Upper lobe of left lung (tissue), 6 donors: ENCODE results near the gene SARS1. TPM values are rescaled to one million over a fixed set of nuclear protein-coding genes. Genes with fewer than 3 reads are reported as not detected.
A peak's percentile ranks its signal among the peaks of the same experiment; 100 is the strongest.

Source experiments
- ATAC-seq, 2 donors: fragments of 200-7000 bp; cut with Tn5 transposase; one replicate each; pipeline ENCODE4 v1.9.1; 2022; ENCODE audit warnings: mild to moderate bottlenecking in 2 of 2, moderate library complexity in 2 of 2; ENCODE audit not compliant: low FRiP score in 2 of 2
- DNase-seq, 2 donors: peaks; one replicate each; pipeline ENCODE4 v3.0.0-alpha.2; 2019 to 2020
- H3K27ac ChIP-seq, 4 donors: fragments of 200-600 bp; sonication (generic); one replicate each; pipeline ENCODE4 v1.5.1; 2016 to 2019
- H3K27me3 ChIP-seq, 4 donors: fragments of 200-600 bp; sonication (generic); one replicate each; pipeline ENCODE4 v1.5.1; 2017 to 2019
- H3K36me3 ChIP-seq, 4 donors: fragments of 200-600 bp; sonication (generic); one replicate each; pipeline ENCODE4 v1.5.1; 2016 to 2019
- H3K4me1 ChIP-seq, 4 donors: fragments of 200-600 bp; sonication (generic); one replicate each; pipeline ENCODE4 v1.5.1; 2018 to 2019
- H3K4me3 ChIP-seq, 4 donors: fragments of 200-600 bp; sonication (generic); one replicate each; pipeline ENCODE4 v1.5.1; 2017 to 2019; ENCODE audit warnings: mild to moderate bottlenecking in 2 of 4, moderate library complexity in 1 of 4
- H3K9me3 ChIP-seq, 4 donors: fragments of 200-600 bp; sonication (generic); one replicate each; pipeline ENCODE4 v1.5.1; 2018 to 2019
- CTCF ChIP-seq, 6 experiments: fragments of 450-650 bp in 4 of 6; fragments of 200-600 bp in 2 of 6; sonication (generic) in 2 of 6; IDR thresholded peaks; one replicate each; pipeline ENCODE4 v1.5.1; 2016 to 2019; ENCODE audit warnings: antibody characterized with exemption in 6 of 6
- EP300 ChIP-seq, 4 donors: sonication (generic); formaldehyde crosslinking; IDR thresholded peaks; one replicate each; pipeline ENCODE4 v1.5.1; 2017; ENCODE audit warnings: antibody characterized with exemption in 4 of 4, control low read depth in 2 of 4
- POLR2A ChIP-seq, 4 donors: fragments of 450-650 bp; IDR thresholded peaks; one replicate each; pipeline ENCODE4 v1.5.1; 2016 to 2017; ENCODE audit warnings: antibody characterized with exemption in 4 of 4, mild to moderate bottlenecking in 2 of 4
- POLR2AphosphoS5 ChIP-seq, 2 donors: sonication (generic); formaldehyde crosslinking; IDR thresholded peaks; one replicate each; pipeline ENCODE4 v1.5.1; 2017; ENCODE audit warnings: antibody characterized with exemption in 2 of 2
- WGBS, 2 donors: methylation state at CpG; one replicate each; pipeline ENCODE4 v1.1.5; 2017 to 2018; 5-methylcytosine and 5-hydroxymethylcytosine counted together
- total RNA-seq, 6 donors: library from RNA; depleted of rRNA in 4 of 6; stranded (reverse); fragments of >200 nt in 4 of 6; gene quantifications; one replicate each; pipeline versions ENCODE4 v1.1.0 to v1.2.1, GENCODE V29; 2016 to 2021
- donor health status: DM: no; HTN: no; CAD: no; lungs with moderate emphysema.
- donor health status: DM: no; HTN: yes; CAD: no; lungs with severe emphysema.

The SARS1 gene
- total RNA-seq, 6 donors from 2014 or later: 126 to 212 (median 160) TPM

GRCh38 chr1:109256085-109256484, 42.4 kb downstream of the SARS1 start:
- H3K4me1 ChIP-seq: peaks cover 9 to 20% (median 16%) of the 10 kb centered on the region in 4 donors
- H3K9me3 ChIP-seq: no peaks in the 10 kb centered on the region
- DNase-seq (no peak), ATAC-seq (no peak)
- no peak overlapping the region for H3K4me3 ChIP-seq
- TF ChIP-seq CTCF (IDR thresholded peaks at IDR 0.05) (no peak), EP300 (IDR thresholded peaks at IDR 0.05) (no peak), POLR2A (IDR thresholded peaks at IDR 0.05) (no peak), POLR2AphosphoS5 (IDR thresholded peaks at IDR 0.05) (no peak)
- 86 to 95% methylated on average over 7 of the region's 7 CpGs for WGBS, 2 donors
- H3K27ac ChIP-seq: no peak overlapping the region
- no peaks in the 10 kb centered on the region for H3K27me3 ChIP-seq
- no peaks in the 10 kb centered on the region for H3K36me3 ChIP-seq

GRCh38 chr1:109256971-109257681, 43.4 kb downstream of the SARS1 start:
- ATAC-seq (no peak), DNase-seq (no peak)
- Histone ChIP-seq H3K27me3 (no peaks in the 10 kb centered on the region), H3K36me3 (no peaks in the 10 kb centered on the region), H3K27ac (no peak overlapping the region), H3K4me3 (no peak overlapping the region), H3K4me1 (peaks cover 9 to 20% (median 16%) of the 10 kb centered on the region in 4 donors), H3K9me3 (no peaks in the 10 kb centered on the region)
- TF ChIP-seq CTCF (IDR thresholded peaks at IDR 0.05) (no peak), EP300 (IDR thresholded peaks at IDR 0.05) (no peak)
- WGBS, 2 donors: 85 to 92% methylated on average over 5 of the region's 5 CpGs

- WGBS, 2 donors: 87 to 88% methylated on average over 12 to 14 of the region's 15 CpGs
- ATAC-seq (no peak), DNase-seq (no peak)
- peaks cover 9 to 20% (median 16%) of the 10 kb centered on the region in 4 donors for H3K4me1 ChIP-seq
- no peak overlapping the region for H3K27ac ChIP-seq
- H3K36me3 ChIP-seq: no peaks in the 10 kb centered on the region
- H3K9me3 ChIP-seq: no peaks in the 10 kb centered on the region
- no peak overlapping the region for H3K4me3 ChIP-seq
- TF ChIP-seq CTCF (IDR thresholded peaks at IDR 0.05): no peak
- no peak for TF ChIP-seq EP300 (IDR thresholded peaks at IDR 0.05)
- TF ChIP-seq POLR2AphosphoS5 (IDR thresholded peaks at IDR 0.05): no peak
- TF ChIP-seq POLR2A (IDR thresholded peaks at IDR 0.05): no peak
- no peaks in the 10 kb centered on the region for H3K27me3 ChIP-seq
Observed at GRCh38 chr1:109257682-109258421, 44.1 kb downstream of the SARS1 start.

GRCh38 chr1:109258481-109259466, 45.1 kb downstream of the SARS1 start:
- peak in 1 of 2 donors; percentile 87 for DNase-seq
- H3K9me3 ChIP-seq: no peaks in the 10 kb centered on the region
- no peak for ATAC-seq
- H3K4me1 ChIP-seq: peaks cover 9 to 23% (median 13%) of the 10 kb centered on the region in 4 donors
- H3K4me3 ChIP-seq: no peak overlapping the region
- TF ChIP-seq POLR2A (IDR thresholded peaks at IDR 0.05): no peak
- no peak for TF ChIP-seq POLR2AphosphoS5 (IDR thresholded peaks at IDR 0.05)
- no peak for TF ChIP-seq EP300 (IDR thresholded peaks at IDR 0.05)
- TF ChIP-seq CTCF (IDR thresholded peaks at IDR 0.05): no peak
- H3K27me3 ChIP-seq: no peaks in the 10 kb centered on the region
- H3K27ac ChIP-seq: no peak overlapping the region
- H3K36me3 ChIP-seq: no peaks in the 10 kb centered on the region
- 94% methylated on average over 42 to 50 of the region's 69 CpGs for WGBS, 2 donors
